Mucosa of descending colon (tissue), 3 donors: ENCODE results near the gene SDK2. TPM values are rescaled to one million over a fixed set of nuclear protein-coding genes. Genes with fewer than 3 reads are reported as not detected.

Source experiments
- ATAC-seq: fragments of 200-7000 bp; cut with Tn5 transposase; one replicate; pipeline ENCODE4 v1.9.1; 2020; ENCODE audit warnings: mild to moderate bottlenecking, moderate library complexity
- DNase-seq, 3 donors: peaks; one replicate each; pipeline ENCODE4 v3.0.0-alpha.2; 2020
- H3K36me3 ChIP-seq: fragments of 200-600 bp; one replicate; pipeline ENCODE4 v1.8.0; 2021; ENCODE audit warnings: low read depth, mild to moderate bottlenecking
- H3K4me1 ChIP-seq: fragments of 200-600 bp; one replicate; pipeline ENCODE4 v1.8.0; 2021; ENCODE audit warnings: low read depth, mild to moderate bottlenecking
- H3K4me3 ChIP-seq: fragments of 200-600 bp; one replicate; pipeline ENCODE4 v1.8.0; 2021; ENCODE audit warnings: mild to moderate bottlenecking
- H3K9me3 ChIP-seq: fragments of 200-600 bp; one replicate; pipeline ENCODE4 v1.8.0; 2021; ENCODE audit warnings: mild to moderate bottlenecking
- intact Hi-C, 2 donors: fragments of 100-400 bp; cut with DNase I in 1 of 2; cut with micrococcal nuclease in 1 of 2; formaldehyde crosslinking; loops; one replicate each; pipeline versions ENCODE4 v1.11.0 to v1.11.1; 2022; cut with DNase I, micrococcal nuclease
- total RNA-seq, 3 donors: library from RNA; stranded (reverse); fragmentation: NEBNext Ultra II Directional in 2 of 3; extraction: Animal tissue kit (Norgen Biotek cat#: 25700) in 2 of 3; gene quantifications; one replicate each; pipeline versions ENCODE4 v1.2.1 to v1.2.4, GENCODE V29; 2021 to 2023
- TF ChIP-seq, protein P1 (sequence below): fragments of 200-600 bp; IDR thresholded peaks from one replicate; pipeline ENCODE4 v1.8.0; 2022; ENCODE audit warnings: antibody characterized with exemption, mild to moderate bottlenecking
- donor health status: DM: no; HTN: no; CAD: no; lungs with moderate emphysema.
- donor health status: DM: no; HTN: no; CAD: no.
- donor health status: DM: no; HTN: yes; CAD: no.

SDK2 gene
- total RNA-seq, 3 donors from 2014 or later, result 1.2 to 1.6 (median 1.3) TPM

DNA sequence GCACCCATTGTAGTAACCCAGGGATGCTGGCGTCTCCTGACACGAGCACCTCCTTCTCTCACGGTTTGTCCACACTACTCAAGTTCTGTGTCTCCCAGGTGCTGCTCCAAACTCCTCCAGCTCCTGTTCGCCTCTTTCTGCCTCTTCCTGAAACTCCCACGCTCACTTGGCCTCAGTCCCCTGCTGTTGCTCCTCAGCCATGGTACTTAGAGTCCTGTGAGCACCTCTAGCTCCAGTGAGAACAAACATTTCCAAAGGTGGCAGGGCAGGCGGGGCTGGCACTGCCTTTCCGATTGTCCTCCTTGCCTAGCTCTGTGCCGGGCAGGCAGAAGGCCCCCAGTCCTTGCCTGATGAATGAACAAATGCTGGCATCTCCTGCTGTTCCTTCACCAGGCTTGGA lies 146.1 kb downstream of the SDK2 start:
- H3K9me3 ChIP-seq, result no peaks in the 10 kb centered on the region
- DNase-seq, result no peak
- intact Hi-C loops, result no loop called here
- no peaks in the 10 kb centered on the region for H3K4me1 ChIP-seq
- no peak for ATAC-seq
- TF ChIP-seq, protein P1, sequence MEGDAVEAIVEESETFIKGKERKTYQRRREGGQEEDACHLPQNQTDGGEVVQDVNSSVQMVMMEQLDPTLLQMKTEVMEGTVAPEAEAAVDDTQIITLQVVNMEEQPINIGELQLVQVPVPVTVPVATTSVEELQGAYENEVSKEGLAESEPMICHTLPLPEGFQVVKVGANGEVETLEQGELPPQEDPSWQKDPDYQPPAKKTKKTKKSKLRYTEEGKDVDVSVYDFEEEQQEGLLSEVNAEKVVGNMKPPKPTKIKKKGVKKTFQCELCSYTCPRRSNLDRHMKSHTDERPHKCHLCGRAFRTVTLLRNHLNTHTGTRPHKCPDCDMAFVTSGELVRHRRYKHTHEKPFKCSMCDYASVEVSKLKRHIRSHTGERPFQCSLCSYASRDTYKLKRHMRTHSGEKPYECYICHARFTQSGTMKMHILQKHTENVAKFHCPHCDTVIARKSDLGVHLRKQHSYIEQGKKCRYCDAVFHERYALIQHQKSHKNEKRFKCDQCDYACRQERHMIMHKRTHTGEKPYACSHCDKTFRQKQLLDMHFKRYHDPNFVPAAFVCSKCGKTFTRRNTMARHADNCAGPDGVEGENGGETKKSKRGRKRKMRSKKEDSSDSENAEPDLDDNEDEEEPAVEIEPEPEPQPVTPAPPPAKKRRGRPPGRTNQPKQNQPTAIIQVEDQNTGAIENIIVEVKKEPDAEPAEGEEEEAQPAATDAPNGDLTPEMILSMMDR, result no peak
- H3K4me3 ChIP-seq, result no peak overlapping the region
- no peaks in the 10 kb centered on the region for H3K36me3 ChIP-seq

- Histone ChIP-seq H3K4me1 (no peaks in the 10 kb centered on the region), H3K9me3 (no peaks in the 10 kb centered on the region), H3K4me3 (no peak overlapping the region), H3K36me3 (no peaks in the 10 kb centered on the region)
- TF ChIP-seq, protein P1, result no peak
- ATAC-seq (no peak), DNase-seq (no peak)
- intact Hi-C loops, result no loop called here
These were observed 146.5 kb downstream of the SDK2 start for GRCh38 chr17:73497721-73498120.

DNA sequence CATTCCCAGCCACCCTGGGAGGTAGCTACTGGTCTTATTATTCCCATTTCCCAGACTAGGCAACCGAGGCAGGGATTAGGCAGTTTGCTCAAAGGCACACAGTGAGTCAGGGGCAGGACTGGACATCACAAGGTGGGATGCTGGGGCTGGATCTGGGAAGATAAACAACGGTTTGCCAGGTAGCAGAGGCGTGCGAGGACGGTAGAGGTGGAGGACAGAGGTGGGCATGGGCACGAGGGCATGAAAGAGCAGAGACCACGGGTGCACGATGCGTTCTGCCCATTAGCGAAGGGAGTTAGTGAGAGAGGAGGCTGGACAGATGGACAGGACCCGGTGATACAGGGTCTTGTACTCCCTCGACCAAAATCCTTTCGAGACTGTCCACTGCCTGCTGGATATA lies 148.0 kb downstream of the SDK2 start:
- ATAC-seq, result no peak
- Histone ChIP-seq H3K4me1 (no peaks in the 10 kb centered on the region), H3K4me3 (no peak overlapping the region), H3K36me3 (no peaks in the 10 kb centered on the region), H3K9me3 (no peaks in the 10 kb centered on the region)
- TF ChIP-seq, protein P1, result no peak
- DNase-seq, result no peak
- intact Hi-C loops, result no loop called here

DNA sequence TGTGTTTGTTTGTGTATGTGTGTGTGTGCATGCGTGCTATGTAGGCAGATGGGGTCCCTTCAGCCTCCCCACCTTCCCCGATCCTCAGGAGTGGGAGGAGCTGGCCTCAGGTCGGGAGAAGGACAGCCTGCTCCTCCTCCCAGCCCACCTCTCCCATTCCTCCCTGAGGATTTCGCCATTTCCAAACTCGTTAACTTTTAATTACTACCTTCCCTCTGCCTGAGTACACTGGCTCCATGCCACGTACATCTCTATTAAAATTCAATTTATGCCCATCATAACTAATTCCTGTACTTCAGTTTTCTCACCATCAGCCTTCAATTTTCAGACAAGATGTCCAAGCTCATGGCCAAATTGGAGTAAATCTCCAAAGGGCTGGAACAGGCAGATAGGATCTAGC lies 148.6 kb downstream of the SDK2 start:
- Histone ChIP-seq H3K36me3 (no peaks in the 10 kb centered on the region), H3K4me3 (no peak overlapping the region), H3K9me3 (no peaks in the 10 kb centered on the region), H3K4me1 (no peaks in the 10 kb centered on the region)
- ATAC-seq (no peak), DNase-seq (no peak)
- TF ChIP-seq, protein P1, result no peak
- intact Hi-C loops, result no loop called here

- no peaks in the 10 kb centered on the region for H3K9me3 ChIP-seq
- no peak for DNase-seq
- TF ChIP-seq, protein P1, result no peak
- no peak for ATAC-seq
- H3K36me3 ChIP-seq, result no peaks in the 10 kb centered on the region
- H3K4me3 ChIP-seq, result no peak overlapping the region
- intact Hi-C loops, result no loop called here
- no peaks in the 10 kb centered on the region for H3K4me1 ChIP-seq
These were observed 149.3 kb downstream of the SDK2 start for GRCh38 chr17:73494950-73495349.
